ENCODE results near the gene UBQLN1.
A peak's percentile ranks its signal among the peaks of the same experiment; 100 is the strongest.
"Not testable (repeated sequence)": the region's sequence is repeated elsewhere in the genome, so short reads cannot be mapped to it uniquely, and the experiment has no call there.

UBQLN1 gene

DNA sequence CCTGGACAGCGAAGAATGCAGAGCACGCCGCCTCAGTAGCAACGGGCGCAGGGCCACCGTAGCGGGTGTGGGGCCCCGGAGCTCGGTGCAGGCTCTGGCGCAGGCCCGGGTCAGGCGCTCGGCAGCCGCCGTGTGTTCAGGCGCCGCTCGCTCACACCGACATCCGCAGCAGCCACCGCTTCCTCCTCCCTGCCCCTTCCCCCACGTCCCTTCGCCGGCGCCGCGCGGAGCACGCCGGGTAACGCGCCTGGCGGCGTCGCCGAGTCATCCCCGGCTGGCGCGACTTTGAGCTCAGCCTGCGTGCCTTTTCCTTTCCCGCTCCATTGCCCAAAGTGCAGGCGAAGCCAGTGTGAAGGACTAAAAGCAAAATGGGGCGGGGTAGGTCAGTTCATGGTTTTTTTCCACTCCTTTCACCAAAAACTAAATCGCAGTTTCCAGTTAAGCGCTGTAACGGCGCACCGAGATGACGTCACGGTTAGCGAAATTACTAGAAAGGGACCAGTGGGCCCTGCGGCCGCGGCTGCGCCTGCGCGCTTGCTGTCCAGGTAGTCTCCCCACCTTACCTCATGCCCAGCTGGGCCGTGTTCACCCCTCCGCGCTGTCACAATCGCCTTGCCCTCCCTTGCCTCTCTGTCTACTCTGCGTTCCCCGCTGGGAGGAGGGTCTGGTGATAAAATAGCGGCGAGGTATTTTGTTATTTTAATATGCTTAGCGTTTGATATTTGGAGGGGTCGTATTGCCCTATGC, at the start of gene UBQLN1:
Gene UBQLN1 (minus strand): TSS at position 191 of the 747 bp plus-strand sequence. CDS start 279 bp downstream, outside the sequence.
- peak; percentile 25 for DNase-seq

DNA sequence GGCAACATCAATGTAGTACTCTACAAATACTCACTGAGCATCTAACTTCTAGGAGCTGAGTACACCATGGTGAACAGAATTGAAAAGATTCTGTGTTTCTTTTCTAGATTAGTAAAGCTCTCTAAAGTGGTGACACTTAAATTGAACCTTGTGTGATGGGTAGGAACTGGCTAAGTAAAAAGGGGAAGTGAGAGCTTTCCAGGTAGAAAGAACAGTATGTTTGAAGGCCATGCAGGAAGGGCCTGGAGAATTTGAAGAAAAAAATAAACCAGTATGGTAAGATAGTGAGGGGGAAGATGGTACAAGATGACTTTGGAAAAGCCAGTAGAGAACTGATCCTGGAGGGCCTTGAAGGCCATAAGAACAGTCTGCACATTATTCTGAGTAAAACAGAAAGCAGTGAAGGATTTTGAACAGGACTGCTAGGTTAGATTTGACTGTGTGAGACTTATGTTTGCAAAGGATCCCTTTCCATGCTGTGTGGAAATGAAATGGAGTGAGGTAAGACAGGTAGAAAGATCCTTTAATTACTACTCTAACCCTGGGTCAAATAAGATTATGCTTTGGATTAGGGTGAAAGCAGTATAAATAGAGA, 46.7 kb upstream of the UBQLN1 start:
- no peak for DNase-seq

DNA sequence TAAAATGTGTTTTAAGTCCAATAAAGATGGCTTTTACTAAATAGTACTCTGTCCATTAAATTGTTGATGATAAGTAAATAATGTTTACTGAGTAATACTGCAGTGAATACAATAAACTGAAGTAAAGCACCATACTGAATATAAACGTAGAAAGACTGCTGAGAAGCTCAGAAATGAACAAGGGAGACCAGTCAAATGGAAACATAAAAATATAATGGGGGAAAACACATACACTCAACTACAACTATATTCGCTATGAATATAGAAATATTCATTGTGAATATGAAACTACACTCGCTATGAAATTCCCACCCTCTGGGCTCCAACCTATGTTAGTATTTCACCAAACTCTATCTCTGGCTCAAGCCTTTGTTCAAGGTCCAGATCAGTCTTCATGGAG, 41.9 kb upstream of the UBQLN1 start:
- DNase-seq: no peak

DNA sequence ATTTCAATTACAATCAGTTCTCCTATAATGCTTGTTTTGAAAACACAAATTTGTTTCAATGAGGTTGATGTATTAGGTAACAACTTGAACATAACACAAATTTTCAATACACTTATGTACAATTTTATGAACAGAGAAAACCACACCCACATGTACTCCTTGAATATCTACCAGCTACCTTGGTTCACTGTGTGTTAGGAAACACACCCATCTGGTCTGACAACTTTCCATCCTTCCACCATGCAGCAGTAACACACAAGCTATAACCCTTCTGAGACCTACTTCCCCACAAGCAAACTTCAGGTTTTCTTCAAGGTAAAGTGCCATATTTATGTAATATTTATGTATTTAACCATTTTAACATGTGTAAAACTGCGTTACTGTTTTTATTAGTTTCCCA, 36.4 kb upstream of the UBQLN1 start:
- DNase-seq: no peak

GRCh38 chr9:83733739-83734138, 26.0 kb upstream of the UBQLN1 start:
- DNase-seq: no peak

- not testable (repeated sequence) for DNase-seq
These were observed 21.0 kb upstream of the UBQLN1 start for GRCh38 chr9:83728591-83729368.

- no peak for DNase-seq
These were observed 16.7 kb upstream of the UBQLN1 start for GRCh38 chr9:83724436-83724835.

GRCh38 chr9:83722726-83723495, 15.2 kb upstream of the UBQLN1 start:
- no peak for DNase-seq

- DNase-seq: no peak
These were observed 13.8 kb upstream of the UBQLN1 start for GRCh38 chr9:83721509-83721908.

DNA sequence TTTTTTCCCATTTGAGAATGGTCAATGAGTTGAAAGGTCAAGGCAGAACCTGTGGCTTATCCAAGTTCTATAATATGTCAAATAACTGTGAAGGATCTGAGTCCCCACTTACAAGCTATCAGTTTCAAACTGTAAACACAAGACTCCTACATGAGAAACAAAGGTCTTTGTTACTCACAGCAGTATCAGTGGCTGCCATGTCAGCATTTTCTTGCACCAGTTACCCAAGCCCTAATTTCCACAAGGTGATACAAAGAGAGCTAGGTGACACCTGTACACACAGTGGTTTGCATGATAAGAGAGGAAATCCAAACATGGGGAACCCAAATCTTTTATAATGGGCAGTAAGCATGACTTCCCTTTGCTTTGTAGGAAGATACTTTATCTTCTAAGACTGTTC, 8.0 kb upstream of the UBQLN1 start:
- no peak for DNase-seq

DNA sequence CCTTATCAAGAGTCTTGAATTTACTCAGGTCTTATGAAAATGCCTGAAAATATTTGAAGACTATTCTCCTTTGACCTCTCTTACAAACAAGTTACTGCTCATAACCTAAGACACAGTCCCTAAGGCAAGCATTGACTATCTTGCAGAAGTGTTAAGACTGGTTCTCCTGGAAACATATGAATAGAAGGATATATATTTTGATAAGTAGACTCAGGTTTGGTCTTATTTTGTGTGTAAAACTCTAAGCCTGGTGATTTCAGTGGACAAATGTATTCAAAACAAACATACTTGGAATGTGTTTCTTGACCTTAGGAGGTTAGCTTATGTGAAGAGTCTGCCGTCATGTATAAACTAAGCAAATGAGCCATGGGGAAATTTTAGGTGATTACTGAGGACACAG, 7.5 kb upstream of the UBQLN1 start:
- no peak for DNase-seq

DNA sequence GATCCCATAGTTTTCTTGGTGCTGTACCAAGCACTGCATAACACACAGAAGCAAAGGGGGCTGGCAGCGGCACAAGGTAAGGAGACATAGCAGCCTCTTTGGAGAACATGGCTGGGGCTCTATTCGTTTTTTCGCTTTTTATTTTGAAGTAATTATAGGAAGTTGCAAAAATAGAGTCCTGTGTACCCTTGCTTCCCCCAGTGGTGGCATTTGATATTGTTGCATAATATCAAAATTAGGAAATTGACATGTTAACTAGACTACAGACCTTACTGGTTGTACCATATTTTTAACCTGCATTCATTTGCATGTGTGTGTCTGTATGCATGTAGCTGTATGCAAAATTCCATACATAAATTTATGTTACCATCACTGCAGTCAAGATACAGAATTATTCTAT, 6.6 kb upstream of the UBQLN1 start:
- DNase-seq: no peak

DNA sequence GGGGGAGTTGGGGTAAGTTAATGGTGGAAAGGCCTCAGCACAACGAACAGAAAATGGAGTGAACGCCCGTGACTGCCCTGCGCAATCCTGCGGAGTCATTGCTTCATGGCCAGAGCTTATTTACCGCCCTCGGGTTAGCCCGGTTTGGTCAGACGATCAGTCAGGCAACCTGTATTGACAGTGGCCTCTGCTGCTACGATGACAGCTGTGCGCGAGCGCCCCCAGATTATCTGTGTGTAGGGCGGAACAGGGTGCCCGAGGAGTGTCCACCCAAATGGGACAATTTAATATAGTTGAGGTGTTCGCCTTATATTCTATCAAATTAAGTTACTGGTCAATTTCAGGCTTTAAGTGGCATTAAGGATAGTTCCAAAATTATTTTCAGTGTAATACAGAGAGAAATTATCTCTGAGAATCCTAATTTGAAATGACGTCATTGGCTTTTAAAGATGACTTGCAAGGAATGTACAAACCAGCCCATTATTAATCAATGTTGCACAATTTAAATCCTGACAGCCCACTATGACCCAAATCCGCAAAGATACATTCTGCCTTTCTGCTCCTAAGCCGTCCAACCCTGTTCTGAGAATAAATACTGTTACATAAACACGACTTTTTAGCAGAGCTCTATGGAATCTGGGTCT, 879 bp upstream of the UBQLN1 start:
- no peak for DNase-seq

DNA sequence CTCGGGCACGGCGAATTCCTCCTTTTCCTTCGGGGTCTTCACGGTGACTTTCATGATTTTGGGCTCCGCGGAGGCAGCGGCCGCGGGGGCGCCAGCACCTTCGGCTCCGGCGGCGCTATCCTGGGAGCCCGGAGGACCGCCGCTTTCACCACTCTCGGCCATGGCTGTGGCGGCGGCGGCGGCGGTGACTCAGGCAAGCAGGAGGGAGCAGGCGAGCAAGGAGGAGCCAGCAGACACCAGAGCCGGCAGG, 315 bp downstream of the UBQLN1 start:
- no peak for DNase-seq

DNA sequence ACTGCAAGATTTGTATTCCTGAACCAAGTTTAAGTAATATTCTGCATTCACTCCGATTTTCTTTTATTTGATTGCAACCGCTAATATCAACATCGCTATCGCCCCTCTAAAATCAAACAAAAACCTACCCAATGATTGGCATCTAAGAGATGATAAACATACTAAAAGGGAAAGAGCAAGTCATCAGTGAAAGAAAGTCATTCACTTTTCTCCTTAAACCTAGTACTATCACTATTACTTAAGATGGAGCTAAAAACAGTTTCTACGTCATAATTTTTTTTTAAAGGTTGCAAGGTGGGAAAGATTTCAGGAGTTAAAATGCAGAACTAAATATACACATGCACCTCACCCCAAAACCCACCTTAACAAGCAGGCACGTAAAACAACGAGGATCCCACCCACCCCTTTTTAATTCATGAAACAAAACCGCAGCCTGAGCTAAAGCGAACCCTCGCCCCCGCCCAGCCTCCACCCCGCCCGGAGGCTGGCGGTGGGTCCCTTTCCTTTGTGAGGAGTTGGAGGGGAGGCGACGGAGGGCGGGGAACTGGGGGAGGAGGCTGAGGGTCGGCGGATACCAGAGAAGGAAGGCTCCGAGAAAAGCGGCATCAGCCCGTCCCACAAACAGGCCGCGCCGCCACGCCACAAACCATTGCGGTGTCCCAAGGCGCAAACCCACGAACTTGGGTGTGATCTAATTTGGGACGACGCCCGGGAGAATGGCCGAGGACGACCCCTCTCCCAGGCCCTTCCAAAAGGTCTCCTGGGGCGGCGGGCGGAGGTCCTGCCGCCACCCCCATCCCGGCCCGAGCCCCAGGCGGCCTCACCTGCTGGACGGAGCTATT, 861 bp downstream of the UBQLN1 start:
- DNase-seq: no peak

DNA sequence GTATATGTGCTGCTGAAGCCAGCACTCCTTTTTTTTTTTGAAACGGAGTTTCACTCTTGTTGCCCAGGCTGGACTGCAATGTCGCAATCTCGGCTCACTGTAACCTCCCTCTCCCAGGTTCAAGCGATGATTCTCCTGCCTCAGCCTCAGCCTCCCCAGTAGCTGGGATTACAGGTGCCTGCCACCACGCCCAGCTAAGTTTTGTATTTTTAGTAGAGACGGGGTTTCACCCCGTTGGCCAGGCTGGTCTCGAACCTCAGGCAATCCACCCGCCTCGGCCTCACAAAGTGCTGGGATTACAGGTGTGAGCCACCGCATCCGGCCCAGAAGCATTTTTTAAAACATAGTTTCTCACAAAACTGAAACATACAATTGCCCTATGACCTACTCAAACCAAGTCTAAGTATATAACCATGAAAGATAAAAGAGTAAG, 2.5 kb downstream of the UBQLN1 start:
- not testable (repeated sequence) for DNase-seq

DNA sequence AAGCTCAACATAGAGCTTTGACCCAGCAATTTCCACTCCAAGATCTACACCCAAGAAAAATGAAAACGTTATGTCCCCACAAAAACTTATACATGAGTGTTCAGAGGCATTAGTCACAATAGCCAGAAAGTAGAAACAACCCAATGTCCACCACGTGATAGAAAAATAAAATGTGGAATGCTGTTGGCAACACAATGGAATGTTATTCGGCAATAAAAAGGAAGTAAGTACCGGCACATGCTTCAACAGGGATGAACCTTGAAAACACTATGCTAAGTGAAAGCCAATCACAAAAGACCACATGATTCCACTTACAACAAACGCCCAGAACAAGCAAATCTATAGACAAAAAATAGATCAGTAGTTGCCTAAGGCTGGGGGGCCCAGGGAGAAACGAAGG, 6.0 kb downstream of the UBQLN1 start:
- no peak for DNase-seq

- no peak for DNase-seq
These were observed 6.5 kb downstream of the UBQLN1 start for GRCh38 chr9:83701286-83701685.

GRCh38 chr9:83699615-83700014, 8.1 kb downstream of the UBQLN1 start:
- no peak for DNase-seq

DNA sequence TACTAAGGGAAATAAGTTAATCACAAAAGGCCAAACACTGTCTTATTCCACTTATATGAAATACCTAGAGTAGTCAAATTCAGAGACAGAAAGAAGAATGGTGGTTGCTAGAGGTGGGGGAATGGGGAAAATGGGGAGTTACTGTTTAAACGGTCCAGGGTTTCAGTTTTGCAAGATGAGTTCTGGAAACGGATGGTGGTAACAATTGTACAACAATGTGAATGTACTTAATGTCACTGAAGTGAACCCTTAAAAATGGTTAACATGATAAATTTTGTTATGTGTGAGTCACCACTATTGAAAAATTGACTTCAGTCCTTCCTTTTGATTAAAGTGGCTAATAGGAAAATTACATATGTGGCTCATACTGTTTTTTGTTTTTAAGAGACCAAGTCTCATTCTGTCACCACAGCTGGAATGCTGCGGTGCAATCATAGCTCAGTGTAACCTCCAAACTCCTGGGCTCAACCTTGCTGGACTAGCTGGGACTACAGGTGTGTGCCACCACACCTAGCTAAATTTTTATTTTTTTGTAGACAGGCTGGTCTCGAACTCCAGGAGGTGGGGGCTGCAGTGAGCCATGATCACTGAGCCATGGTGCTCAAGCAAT, 8.7 kb downstream of the UBQLN1 start:
- DNase-seq: no peak

- DNase-seq: no peak
These were observed 16.3 kb downstream of the UBQLN1 start for GRCh38 chr9:83691492-83691891.

GRCh38 chr9:83688921-83689320, 18.8 kb downstream of the UBQLN1 start:
- no peak for DNase-seq
